K562 (cell line): Measurements from ENCODE around the gene TRAF7. TPM values are rescaled to one million over a fixed set of nuclear protein-coding genes. Genes with fewer than 3 reads are reported as not detected.

Source experiments
- CHD4 ChIP-seq: fragments of 200-600 bp; sonication (generic); IDR thresholded peaks from 3 replicates; pipeline ENCODE4 v1.6.1; 2012; ENCODE audit warnings: low read depth, mild to moderate bottlenecking, mixed read lengths, low read length, inconsistent platforms; ENCODE audit not compliant: insufficient read depth, insufficient replicate concordance, poor library complexity, severe bottlenecking
- EP300 ChIP-seq: IDR thresholded peaks from 2 replicates; pipeline ENCODE4 v1.6.1; 2012; ENCODE audit warnings: low read length, improper control_type of control experiment
- GABPB1 ChIP-seq: sonication (generic); formaldehyde crosslinking; IDR thresholded peaks from 2 replicates; pipeline ENCODE4 v1.8.0; 2022; ENCODE audit warnings: mild to moderate bottlenecking, missing genetic modification reagents
- JUND ChIP-seq, 2 experiments: IDR thresholded peaks; 2 replicates in 1 of 2; 3 replicates in 1 of 2; pipeline ENCODE4 v1.6.1; 2011; ENCODE audit warnings: borderline replicate concordance in 2 of 2, low read depth in 2 of 2, low read length in 2 of 2, improper control_type of control experiment in 1 of 2, missing biosample characterization in 1 of 2, missing genetic modification characterization in 1 of 2, missing genetic modification reagents in 1 of 2
- MTA3 ChIP-seq: fragments of 450-650 bp; formaldehyde crosslinking; IDR thresholded peaks from 2 replicates; pipeline ENCODE4 v1.6.1; 2017; ENCODE audit warnings: mild to moderate bottlenecking, borderline replicate concordance
- MYBL2 ChIP-seq, 2 experiments: fragments of 450-650 bp in 1 of 2; sonication (generic) in 1 of 2; formaldehyde crosslinking in 1 of 2; IDR thresholded peaks; 2 replicates each; pipeline versions ENCODE4 v1.6.1 to v1.8.1; 2017 to 2022; ENCODE audit warnings: borderline replicate concordance in 1 of 2, inconsistent platforms in 1 of 2, low read depth in 1 of 2, mild to moderate bottlenecking in 1 of 2, missing genetic modification reagents in 1 of 2, moderate library complexity in 1 of 2
- PATZ1 ChIP-seq: fragments of 250-450 bp; sonication (Bioruptor Pico); IDR thresholded peaks from 2 replicates; pipeline ENCODE4 v1.5.0; 2020; ENCODE audit warnings: mild to moderate bottlenecking, borderline replicate concordance
- PHF20 ChIP-seq: fragments of 450-650 bp; IDR thresholded peaks from 2 replicates; pipeline ENCODE4 v1.6.1; 2018; ENCODE audit not compliant: partially characterized antibody
- POLR2G ChIP-seq: fragments of 200-400 bp; formaldehyde crosslinking; IDR thresholded peaks from 2 replicates; pipeline ENCODE4 v1.6.1; 2017; ENCODE audit warnings: low read depth, mild to moderate bottlenecking, antibody characterized with exemption, low read length, moderate library complexity
- TCF3 ChIP-seq: sonication (generic); formaldehyde crosslinking; IDR thresholded peaks from 2 replicates; pipeline ENCODE4 v1.4.0; 2020; ENCODE audit warnings: mild to moderate bottlenecking, missing genetic modification reagents
- TOE1 ChIP-seq, 2 experiments: fragments of 450-650 bp in 1 of 2; sonication (generic) in 1 of 2; formaldehyde crosslinking in 1 of 2; IDR thresholded peaks; 2 replicates each; pipeline versions ENCODE4 v1.7.1 to v1.8.0; 2016 to 2022; ENCODE audit warnings: borderline replicate concordance in 2 of 2, mild to moderate bottlenecking in 2 of 2, antibody characterized with exemption in 1 of 2, inconsistent platforms in 1 of 2, low read depth in 1 of 2, missing genetic modification reagents in 1 of 2, moderate library complexity in 1 of 2
- WHSC1 ChIP-seq: IDR thresholded peaks from one replicate; pipeline ENCODE4 v1.6.1; 2012; ENCODE audit warnings: low read length, control low read depth, inconsistent platforms
- YBX1 ChIP-seq: fragments of 450-650 bp; IDR thresholded peaks from 2 replicates; pipeline ENCODE4 v1.7.1; 2016; ENCODE audit warnings: mild to moderate bottlenecking
- ZFP30 ChIP-seq: fragments of 250-450 bp; sonication (Bioruptor Pico); IDR thresholded peaks from 2 replicates; pipeline ENCODE4 v1.8.0; 2022; ENCODE audit warnings: moderate library complexity, mild to moderate bottlenecking, inconsistent platforms, borderline replicate concordance
- ZNF41 ChIP-seq: fragments of 250-450 bp; sonication (Bioruptor Pico); conservative IDR thresholded peaks from 2 replicates; pipeline ENCODE4 v1.4.0; 2020; ENCODE audit warnings: mild to moderate bottlenecking
- ZNF696 ChIP-seq: fragments of 250-450 bp; sonication (Bioruptor Pico); conservative IDR thresholded peaks from 2 replicates; pipeline ENCODE4 v1.4.0; 2020; ENCODE audit warnings: mild to moderate bottlenecking, moderate library complexity
- polyA plus RNA-seq, 8 experiments: library from polyadenylated mRNA; depleted of rRNA in 4 of 8; stranded (reverse) in 5 of 8; unstranded in 3 of 8; fragments of >200 nt; fragmentation: Nextera tagmentation in 2 of 8; fragmentation: Illumina TruSeq in 1 of 8; extraction: Ambion mirVana in 2 of 8; extraction: Trizol in 1 of 8; gene quantifications; 2 replicates each; pipeline versions ENCODE4 v1.2.1 to v1.2.3, GENCODE V29; 2011 to 2014; ENCODE audit warnings: inconsistent platforms in 1 of 8, missing spikeins in 1 of 8
- total RNA-seq, 7 experiments: library from RNA; depleted of rRNA in 6 of 7; stranded (reverse); fragments of >200 nt in 6 of 7; fragmentation: Illumina TruSeq in 2 of 7; extraction: Trizol in 2 of 7; gene quantifications; 2 replicates each; pipeline versions ENCODE4 v1.2.1 to v1.2.3, GENCODE V29; 2011 to 2021; ENCODE audit warnings: low replicate concordance in 1 of 7
- TF ChIP-seq, protein P1 (sequence below): sonication (generic); formaldehyde crosslinking; IDR thresholded peaks from 2 replicates; pipeline ENCODE4 v1.8.0; 2023; ENCODE audit warnings: mild to moderate bottlenecking, missing genetic modification reagents
- TF ChIP-seq, protein P2 (sequence below): fragments of 200-800 bp; sonication (Bioruptor generic); IDR thresholded peaks from 2 replicates; pipeline ENCODE4 v1.6.1; 2017; ENCODE audit warnings: missing genetic modification characterization, missing compliant biosample characterization
- TF ChIP-seq, protein P3 (sequence below): fragments of 450-650 bp; IDR thresholded peaks from 2 replicates; pipeline ENCODE4 v1.6.1; 2016; ENCODE audit warnings: antibody characterized with exemption

The TRAF7 gene
- total and polyA plus RNA-seq, 9 of the 15 experiments (the other 6 are each of a cell fraction or from before 2014, with no cell fraction given) = 1.1 to 113 (median 41.6) TPM

DNA sequence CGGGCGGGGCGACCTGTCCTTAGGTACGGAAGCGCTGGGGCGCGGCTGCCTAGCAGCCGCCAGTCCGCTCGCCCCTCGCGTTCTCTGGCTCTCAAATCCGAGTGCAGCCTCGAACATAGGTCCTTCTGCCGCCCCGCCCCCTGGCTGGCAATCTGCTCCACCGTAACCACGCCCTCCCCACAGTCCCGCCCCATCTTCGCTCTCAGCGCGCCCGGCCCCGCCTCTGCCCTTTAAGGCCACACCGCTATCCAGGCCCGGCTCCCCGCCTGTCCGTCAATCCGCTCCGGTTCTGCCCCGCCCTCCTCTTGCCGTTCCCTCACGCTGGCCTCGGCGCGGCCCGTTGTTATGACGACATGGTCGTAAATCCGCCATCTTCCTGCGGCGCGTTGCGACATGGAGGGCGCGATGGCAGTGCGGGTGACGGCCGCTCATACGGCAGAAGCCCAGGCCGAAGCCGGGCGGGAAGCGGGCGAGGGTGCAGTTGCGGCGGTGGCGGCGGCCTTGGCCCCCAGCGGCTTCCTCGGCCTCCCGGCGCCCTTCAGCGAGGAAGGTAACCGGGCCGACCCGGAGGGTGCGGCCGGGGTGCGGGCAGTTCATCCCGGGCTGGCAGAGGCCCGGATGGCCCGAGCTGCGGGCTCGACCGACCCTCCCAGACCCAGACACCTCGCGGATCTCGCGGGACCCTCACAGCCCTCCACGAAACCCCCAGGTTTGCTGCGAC, 67.8 kb downstream of the TRAF7 start, which contains the start of gene E4F1 (continued):
- no peak for TF ChIP-seq TOE1 (IDR thresholded peaks at IDR 0.05; ENCODE audit: borderline replicate concordance)
- no peak; the same call in 1 of the 2 replicates for TF ChIP-seq TOE1 (CRISPR knock-in tag; IDR thresholded peaks at IDR 0.05; ENCODE audit: borderline replicate concordance, low read depth)
- peak; percentile 69 for TF ChIP-seq JUND (IDR thresholded peaks at IDR 0.05; ENCODE audit: borderline replicate concordance, low read depth, low read length)
- TF ChIP-seq JUND (tag; IDR thresholded peaks at IDR 0.05; ENCODE audit: borderline replicate concordance, low read depth, low read length) = no peak
- no peak; the same call in 1 of the 2 replicates for TF ChIP-seq TCF3 (CRISPR knock-in tag)
- TF ChIP-seq ZNF41 (CRISPR knock-in tag) = no peak
- TF ChIP-seq, protein P1, sequence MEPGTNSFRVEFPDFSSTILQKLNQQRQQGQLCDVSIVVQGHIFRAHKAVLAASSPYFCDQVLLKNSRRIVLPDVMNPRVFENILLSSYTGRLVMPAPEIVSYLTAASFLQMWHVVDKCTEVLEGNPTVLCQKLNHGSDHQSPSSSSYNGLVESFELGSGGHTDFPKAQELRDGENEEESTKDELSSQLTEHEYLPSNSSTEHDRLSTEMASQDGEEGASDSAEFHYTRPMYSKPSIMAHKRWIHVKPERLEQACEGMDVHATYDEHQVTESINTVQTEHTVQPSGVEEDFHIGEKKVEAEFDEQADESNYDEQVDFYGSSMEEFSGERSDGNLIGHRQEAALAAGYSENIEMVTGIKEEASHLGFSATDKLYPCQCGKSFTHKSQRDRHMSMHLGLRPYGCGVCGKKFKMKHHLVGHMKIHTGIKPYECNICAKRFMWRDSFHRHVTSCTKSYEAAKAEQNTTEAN (CRISPR knock-in tag) = no peak
- TF ChIP-seq, protein P2, sequence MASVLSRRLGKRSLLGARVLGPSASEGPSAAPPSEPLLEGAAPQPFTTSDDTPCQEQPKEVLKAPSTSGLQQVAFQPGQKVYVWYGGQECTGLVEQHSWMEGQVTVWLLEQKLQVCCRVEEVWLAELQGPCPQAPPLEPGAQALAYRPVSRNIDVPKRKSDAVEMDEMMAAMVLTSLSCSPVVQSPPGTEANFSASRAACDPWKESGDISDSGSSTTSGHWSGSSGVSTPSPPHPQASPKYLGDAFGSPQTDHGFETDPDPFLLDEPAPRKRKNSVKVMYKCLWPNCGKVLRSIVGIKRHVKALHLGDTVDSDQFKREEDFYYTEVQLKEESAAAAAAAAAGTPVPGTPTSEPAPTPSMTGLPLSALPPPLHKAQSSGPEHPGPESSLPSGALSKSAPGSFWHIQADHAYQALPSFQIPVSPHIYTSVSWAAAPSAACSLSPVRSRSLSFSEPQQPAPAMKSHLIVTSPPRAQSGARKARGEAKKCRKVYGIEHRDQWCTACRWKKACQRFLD = no peak; the same call in 1 of the 2 replicates
- TF ChIP-seq, protein P3, sequence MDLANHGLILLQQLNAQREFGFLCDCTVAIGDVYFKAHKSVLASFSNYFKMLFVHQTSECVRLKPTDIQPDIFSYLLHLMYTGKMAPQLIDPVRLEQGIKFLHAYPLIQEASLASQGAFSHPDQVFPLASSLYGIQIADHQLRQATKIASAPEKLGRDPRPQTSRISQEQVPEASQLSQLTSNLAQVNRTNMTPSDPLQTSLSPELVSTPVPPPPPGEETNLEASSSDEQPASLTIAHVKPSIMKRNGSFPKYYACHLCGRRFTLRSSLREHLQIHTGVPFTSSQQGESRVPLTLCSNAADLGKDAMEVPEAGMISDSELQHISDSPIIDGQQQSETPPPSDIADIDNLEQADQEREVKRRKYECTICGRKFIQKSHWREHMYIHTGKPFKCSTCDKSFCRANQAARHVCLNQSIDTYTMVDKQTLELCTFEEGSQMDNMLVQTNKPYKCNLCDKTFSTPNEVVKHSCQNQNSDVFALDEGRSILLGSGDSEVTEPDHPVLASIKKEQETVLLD = no peak
- TF ChIP-seq EP300 = 0 out of 2 replicates have a peak, but pooled peaks have one; percentile 6
- TF ChIP-seq ZNF696 (CRISPR knock-in tag) = no peak
- peak; percentile 73; the same call in 1 of the 2 replicates for TF ChIP-seq GABPB1 (CRISPR knock-in tag)
- TF ChIP-seq MTA3 = peak; percentile 58; the same call in 1 of the 2 replicates
- TF ChIP-seq MYBL2 (IDR thresholded peaks at IDR 0.05; ENCODE audit: low read depth) = no peak
- TF ChIP-seq MYBL2 (CRISPR knock-in tag; IDR thresholded peaks at IDR 0.05; ENCODE audit: borderline replicate concordance) = no peak
- TF ChIP-seq YBX1 = no peak
- TF ChIP-seq PATZ1 = no peak
- TF ChIP-seq WHSC1 = no peak
- peak; percentile 97 for TF ChIP-seq POLR2G
- TF ChIP-seq PHF20 = peak; percentile 73
- TF ChIP-seq CHD4 = no peak
- TF ChIP-seq ZFP30 (CRISPR knock-in tag) = no peak
